ENCODE data around the gene ZFYVE21. TPM values are rescaled to one million over a fixed set of nuclear protein-coding genes. Genes with fewer than 3 reads are reported as not detected.

Gene ZFYVE21
- total RNA-seq, 1 experiment from 2014 or later: 28.4 TPM

GRCh38 chr14:103737432-103738045, 21.9 kb downstream of the ZFYVE21 start:
- Histone ChIP-seq H3K9ac (ENCODE audit: low read length) (no peak overlapping the region), H3K27ac (ENCODE audit: low read length) (no peak overlapping the region), H3K9me2 (replicated peaks; ENCODE audit: insufficient read depth, low read length) (no peaks in the 10 kb centered on the region), H3K4me1 (ENCODE audit: low read length) (no peaks in the 10 kb centered on the region), H3K36me3 (ENCODE audit: insufficient read depth, low read length) (no peaks in the 10 kb centered on the region; the same call in 1 of the 2 replicates), H2AFZ (ENCODE audit: low read length) (no peak overlapping the region), H3K79me2 (ENCODE audit: low read length) (no peaks in the 10 kb centered on the region), H3K9me3 (ENCODE audit: low read length) (no peaks in the 10 kb centered on the region), H3K4me2 (ENCODE audit: low read depth, low read length, poor library complexity, severe bottlenecking) (no peak overlapping the region), H4K20me1 (ENCODE audit: insufficient read depth, low read depth, low read length) (peaks cover 5% of the 10 kb centered on the region; the same call in 1 of the 2 replicates), H3K4me3 (ENCODE audit: low read length) (no peak overlapping the region), H3K27me3 (ENCODE audit: low read length) (no peaks in the 10 kb centered on the region)
- no peak for DNase-seq

- DNase-seq: no peak
- no peaks in the 10 kb centered on the region for H3K4me1 ChIP-seq (ENCODE audit: low read length)
- H3K36me3 ChIP-seq (ENCODE audit: insufficient read depth, low read length): no peaks in the 10 kb centered on the region; the same call in 1 of the 2 replicates
- no peaks in the 10 kb centered on the region for H3K9me3 ChIP-seq (ENCODE audit: low read length)
- H3K27me3 ChIP-seq (ENCODE audit: low read length): no peaks in the 10 kb centered on the region
- H4K20me1 ChIP-seq (ENCODE audit: insufficient read depth, low read depth, low read length): peaks cover 5% of the 10 kb centered on the region; the same call in 1 of the 2 replicates
- no peaks in the 10 kb centered on the region for H3K9me2 ChIP-seq (replicated peaks; ENCODE audit: insufficient read depth, low read length)
- H3K4me2 ChIP-seq (ENCODE audit: low read depth, low read length, poor library complexity, severe bottlenecking): no peak overlapping the region
- H3K79me2 ChIP-seq (ENCODE audit: low read length): no peaks in the 10 kb centered on the region
- no peak overlapping the region for H3K4me3 ChIP-seq (ENCODE audit: low read length)
- H3K27ac ChIP-seq (ENCODE audit: low read length): no peak overlapping the region
- H2AFZ ChIP-seq (ENCODE audit: low read length): no peak overlapping the region
- no peak overlapping the region for H3K9ac ChIP-seq (ENCODE audit: low read length)
These were observed 22.6 kb downstream of the ZFYVE21 start for GRCh38 chr14:103738166-103738565.

- no peaks in the 10 kb centered on the region for H3K36me3 ChIP-seq (ENCODE audit: insufficient read depth, low read length)
- no peak overlapping the region for H3K4me3 ChIP-seq (ENCODE audit: low read length)
- no peak overlapping the region for H3K27ac ChIP-seq (ENCODE audit: low read length)
- DNase-seq: no peak
- no peaks in the 10 kb centered on the region for H3K9me2 ChIP-seq (replicated peaks; ENCODE audit: insufficient read depth, low read length)
- no peaks in the 10 kb centered on the region for H3K9me3 ChIP-seq (ENCODE audit: low read length)
- no peaks in the 10 kb centered on the region for H3K4me1 ChIP-seq (ENCODE audit: low read length)
- H3K27me3 ChIP-seq (ENCODE audit: low read length): no peaks in the 10 kb centered on the region
- H4K20me1 ChIP-seq (ENCODE audit: insufficient read depth, low read depth, low read length): peaks cover 5% of the 10 kb centered on the region; the same call in 1 of the 2 replicates
- no peak overlapping the region for H3K9ac ChIP-seq (ENCODE audit: low read length)
- no peaks in the 10 kb centered on the region for H3K79me2 ChIP-seq (ENCODE audit: low read length)
- no peak overlapping the region for H3K4me2 ChIP-seq (ENCODE audit: low read depth, low read length, poor library complexity, severe bottlenecking)
- no peak overlapping the region for H2AFZ ChIP-seq (ENCODE audit: low read length)
These were observed 23.3 kb downstream of the ZFYVE21 start for GRCh38 chr14:103738701-103739451.

GRCh38 chr14:103739466-103739792, 23.8 kb downstream of the ZFYVE21 start:
- H3K4me2 ChIP-seq (ENCODE audit: low read depth, low read length, poor library complexity, severe bottlenecking): no peak overlapping the region
- no peak overlapping the region for H3K4me3 ChIP-seq (ENCODE audit: low read length)
- no peaks in the 10 kb centered on the region for H3K79me2 ChIP-seq (ENCODE audit: low read length)
- H3K4me1 ChIP-seq (ENCODE audit: low read length): no peaks in the 10 kb centered on the region
- H3K27me3 ChIP-seq (ENCODE audit: low read length): no peaks in the 10 kb centered on the region
- no peaks in the 10 kb centered on the region for H3K9me2 ChIP-seq (replicated peaks; ENCODE audit: insufficient read depth, low read length)
- H3K27ac ChIP-seq (ENCODE audit: low read length): no peak overlapping the region
- H3K9ac ChIP-seq (ENCODE audit: low read length): no peak overlapping the region
- no peaks in the 10 kb centered on the region for H3K36me3 ChIP-seq (ENCODE audit: insufficient read depth, low read length)
- H4K20me1 ChIP-seq (ENCODE audit: insufficient read depth, low read depth, low read length): peaks cover 5% of the 10 kb centered on the region; the same call in 1 of the 2 replicates
- no peak overlapping the region for H2AFZ ChIP-seq (ENCODE audit: low read length)
- H3K9me3 ChIP-seq (ENCODE audit: low read length): no peaks in the 10 kb centered on the region
- no peak for DNase-seq

GRCh38 chr14:103739793-103740501, 24.3 kb downstream of the ZFYVE21 start:
- H3K4me2 ChIP-seq (ENCODE audit: low read depth, low read length, poor library complexity, severe bottlenecking): no peak overlapping the region
- H3K9me2 ChIP-seq (replicated peaks; ENCODE audit: insufficient read depth, low read length): no peaks in the 10 kb centered on the region
- no peak overlapping the region for H3K9ac ChIP-seq (ENCODE audit: low read length)
- H3K4me3 ChIP-seq (ENCODE audit: low read length): no peak overlapping the region
- no peaks in the 10 kb centered on the region for H3K4me1 ChIP-seq (ENCODE audit: low read length)
- peaks cover 5% of the 10 kb centered on the region; the same call in 1 of the 2 replicates for H4K20me1 ChIP-seq (ENCODE audit: insufficient read depth, low read depth, low read length)
- DNase-seq: no peak
- no peaks in the 10 kb centered on the region for H3K36me3 ChIP-seq (ENCODE audit: insufficient read depth, low read length)
- no peaks in the 10 kb centered on the region for H3K27me3 ChIP-seq (ENCODE audit: low read length)
- no peaks in the 10 kb centered on the region for H3K79me2 ChIP-seq (ENCODE audit: low read length)
- H3K9me3 ChIP-seq (ENCODE audit: low read length): no peaks in the 10 kb centered on the region
- H2AFZ ChIP-seq (ENCODE audit: low read length): no peak overlapping the region
- H3K27ac ChIP-seq (ENCODE audit: low read length): no peak overlapping the region

GRCh38 chr14:103740991-103741689, 25.5 kb downstream of the ZFYVE21 start:
- no peaks in the 10 kb centered on the region for H3K4me1 ChIP-seq (ENCODE audit: low read length)
- H3K4me2 ChIP-seq (ENCODE audit: low read depth, low read length, poor library complexity, severe bottlenecking): no peak overlapping the region
- no peak overlapping the region for H3K4me3 ChIP-seq (ENCODE audit: low read length)
- DNase-seq: no peak
- peaks cover 5% of the 10 kb centered on the region; the same call in 1 of the 2 replicates for H4K20me1 ChIP-seq (ENCODE audit: insufficient read depth, low read depth, low read length)
- no peaks in the 10 kb centered on the region for H3K79me2 ChIP-seq (ENCODE audit: low read length)
- no peak overlapping the region for H3K27ac ChIP-seq (ENCODE audit: low read length)
- H3K27me3 ChIP-seq (ENCODE audit: low read length): no peaks in the 10 kb centered on the region
- no peaks in the 10 kb centered on the region for H3K9me2 ChIP-seq (replicated peaks; ENCODE audit: insufficient read depth, low read length)
- H3K9me3 ChIP-seq (ENCODE audit: low read length): no peaks in the 10 kb centered on the region
- H3K9ac ChIP-seq (ENCODE audit: low read length): no peak overlapping the region
- H3K36me3 ChIP-seq (ENCODE audit: insufficient read depth, low read length): no peaks in the 10 kb centered on the region
- H2AFZ ChIP-seq (ENCODE audit: low read length): no peak overlapping the region

- Histone ChIP-seq H3K27me3 (ENCODE audit: low read length) (no peaks in the 10 kb centered on the region), H3K4me3 (ENCODE audit: low read length) (no peak overlapping the region), H3K79me2 (ENCODE audit: low read length) (no peaks in the 10 kb centered on the region), H2AFZ (ENCODE audit: low read length) (no peak overlapping the region), H4K20me1 (ENCODE audit: insufficient read depth, low read depth, low read length) (peaks cover 5% of the 10 kb centered on the region; the same call in 1 of the 2 replicates), H3K4me1 (ENCODE audit: low read length) (no peaks in the 10 kb centered on the region), H3K27ac (ENCODE audit: low read length) (no peak overlapping the region), H3K9ac (ENCODE audit: low read length) (no peak overlapping the region), H3K4me2 (ENCODE audit: low read depth, low read length, poor library complexity, severe bottlenecking) (no peak overlapping the region), H3K9me2 (replicated peaks; ENCODE audit: insufficient read depth, low read length) (no peaks in the 10 kb centered on the region), H3K36me3 (ENCODE audit: insufficient read depth, low read length) (no peaks in the 10 kb centered on the region), H3K9me3 (ENCODE audit: low read length) (no peaks in the 10 kb centered on the region)
- no peak for DNase-seq
These were observed 26.3 kb downstream of the ZFYVE21 start for GRCh38 chr14:103741876-103742275.
